HG03280 (cell line): ENCODE data around the gene RSRP1.
"Not testable (repeated sequence)": the region's sequence is repeated elsewhere in the genome, so short reads cannot be mapped to it uniquely, and the experiment has no call there.

Experiments
- ATAC-seq: cut with Tn5 transposase; IDR thresholded peaks from one replicate; pipeline ENCODE4 v1.9.1; 2021; ENCODE audit warnings: mild to moderate bottlenecking, moderate library complexity; ENCODE audit not compliant: unreplicated experiment

The RSRP1 gene

GRCh38 chr1:25259813-25260212, 12.6 kb upstream of the RSRP1 start:
- not testable (repeated sequence) for ATAC-seq

- ATAC-seq: no peak
These were observed 9.9 kb upstream of the RSRP1 start for GRCh38 chr1:25257196-25257595.

DNA sequence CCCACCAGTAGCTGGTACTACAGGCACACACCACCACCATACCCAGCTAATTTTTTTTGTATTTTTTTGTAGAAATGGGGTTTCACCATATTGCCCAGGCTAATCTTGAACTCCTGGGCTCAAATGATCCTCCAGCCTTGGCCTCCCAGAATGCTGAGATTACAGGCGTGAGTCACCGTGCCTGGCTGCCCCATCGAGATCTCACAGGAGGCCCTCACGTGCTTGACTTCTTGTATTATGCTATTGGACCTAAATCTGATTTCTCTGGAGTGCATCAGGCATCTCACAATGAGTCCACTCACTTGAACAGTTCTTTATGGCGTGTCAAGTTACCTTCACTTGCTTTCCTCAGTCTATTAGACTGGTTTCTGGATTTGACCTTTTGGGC, 9.3 kb upstream of the RSRP1 start:
- ATAC-seq: no peak

GRCh38 chr1:25255706-25256577, 8.7 kb upstream of the RSRP1 start:
- ATAC-seq: no peak

DNA sequence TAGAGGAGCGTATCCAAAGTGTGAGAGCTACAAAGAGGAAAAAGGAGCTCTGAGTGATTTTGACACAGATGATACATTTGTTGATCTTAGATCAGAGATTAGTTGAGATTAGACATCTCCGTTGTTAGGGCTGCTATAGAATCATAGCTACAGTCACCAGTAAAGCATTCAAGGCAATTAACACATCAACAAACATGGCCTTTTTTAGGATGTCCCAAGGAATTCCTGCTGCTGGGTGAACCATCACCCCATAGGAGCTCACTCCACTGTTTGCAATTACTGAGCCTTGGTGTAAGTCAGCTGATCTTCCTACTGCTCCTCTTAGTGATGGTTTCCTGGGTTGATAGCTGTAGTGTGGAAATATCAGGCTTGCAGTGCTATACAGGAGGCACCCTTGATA, 6.7 kb upstream of the RSRP1 start:
- no peak for ATAC-seq

DNA sequence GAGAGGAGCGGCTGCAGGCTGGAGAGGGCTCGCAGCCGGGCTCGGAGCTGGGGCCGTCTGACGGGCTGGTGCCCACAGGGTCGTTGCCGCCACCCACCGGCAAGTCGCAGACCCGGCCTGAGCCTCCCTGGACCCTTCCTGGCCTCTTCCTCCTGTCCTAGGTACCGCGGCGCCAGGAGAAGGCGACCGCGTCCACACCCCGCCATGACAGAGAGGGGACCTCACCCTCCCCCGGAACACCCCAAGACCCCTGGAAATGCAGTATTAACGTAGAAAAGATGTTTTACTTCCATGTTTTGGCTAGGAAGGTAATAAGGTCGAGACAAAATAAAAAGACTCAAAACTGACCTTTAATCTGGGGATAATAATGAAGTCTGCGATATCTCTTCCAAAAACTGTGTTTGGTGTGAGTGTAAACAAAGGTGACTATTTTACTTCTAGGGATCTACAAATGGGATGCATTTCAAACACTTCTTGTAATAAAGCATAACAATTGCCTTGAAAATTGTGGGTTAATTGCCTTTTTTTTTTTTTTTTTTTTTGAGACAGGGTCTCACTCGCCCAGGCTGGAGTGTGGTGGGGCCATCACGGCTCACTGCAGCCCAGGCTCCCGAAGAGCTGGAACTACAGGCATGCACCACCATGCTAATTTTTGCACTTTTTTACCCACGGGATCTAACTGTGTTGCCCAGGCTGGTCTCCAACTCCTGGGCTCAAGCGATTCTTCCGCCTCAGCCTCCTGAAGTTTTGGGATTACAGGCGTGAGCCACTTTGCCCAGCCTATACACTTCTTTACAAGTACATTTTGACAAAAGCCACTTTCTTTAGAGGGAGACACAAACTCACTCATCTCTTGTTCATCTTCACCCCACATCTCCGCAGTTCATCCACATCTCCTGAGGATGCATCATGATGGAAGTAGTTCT, 838 bp upstream of the RSRP1 start:
- ATAC-seq: peak; percentile 40

- no peak for ATAC-seq
These were observed 642 bp downstream of the RSRP1 start for GRCh38 chr1:25246600-25247023.

DNA sequence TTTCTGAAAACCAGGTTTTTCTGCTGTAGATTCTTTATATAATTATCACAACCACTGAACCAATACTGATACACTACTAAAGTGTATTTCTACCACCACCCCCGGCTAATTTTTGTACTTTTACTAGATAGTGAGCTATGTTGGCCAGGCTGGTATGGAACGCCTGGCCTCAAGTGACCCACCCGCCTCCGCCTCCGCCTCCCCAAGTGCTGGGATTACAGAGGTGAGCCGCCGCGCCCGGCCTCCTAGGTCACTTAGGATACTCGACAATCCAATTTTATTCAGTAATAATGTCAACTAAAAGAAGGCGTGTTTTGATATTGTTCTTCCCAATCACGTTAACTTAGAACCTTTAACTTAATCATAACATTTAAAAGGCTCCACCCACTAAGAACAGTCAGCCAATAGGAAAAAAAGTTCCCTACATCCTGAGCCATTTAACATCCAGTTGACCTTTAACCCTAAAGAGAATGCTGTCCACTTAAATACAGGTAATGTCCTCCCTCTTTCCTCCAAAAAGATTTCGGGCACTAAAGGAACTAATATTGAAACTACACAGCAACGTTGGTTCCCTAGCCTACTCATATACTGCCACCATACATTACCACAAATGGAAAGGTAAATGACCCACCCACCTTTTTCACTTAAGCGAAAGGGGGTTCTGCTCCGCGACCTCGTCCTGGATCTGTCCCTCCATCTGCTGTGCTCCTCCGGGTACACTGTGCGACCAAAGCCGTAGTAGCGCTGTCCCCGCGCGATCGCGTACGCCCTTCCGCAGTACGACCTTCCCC, 1.2 kb downstream of the RSRP1 start:
- no peak for ATAC-seq

GRCh38 chr1:25245393-25245792, 1.9 kb downstream of the RSRP1 start:
- ATAC-seq: no peak

- no peak for ATAC-seq
These were observed 3.3 kb downstream of the RSRP1 start for GRCh38 chr1:25243907-25244306.

DNA sequence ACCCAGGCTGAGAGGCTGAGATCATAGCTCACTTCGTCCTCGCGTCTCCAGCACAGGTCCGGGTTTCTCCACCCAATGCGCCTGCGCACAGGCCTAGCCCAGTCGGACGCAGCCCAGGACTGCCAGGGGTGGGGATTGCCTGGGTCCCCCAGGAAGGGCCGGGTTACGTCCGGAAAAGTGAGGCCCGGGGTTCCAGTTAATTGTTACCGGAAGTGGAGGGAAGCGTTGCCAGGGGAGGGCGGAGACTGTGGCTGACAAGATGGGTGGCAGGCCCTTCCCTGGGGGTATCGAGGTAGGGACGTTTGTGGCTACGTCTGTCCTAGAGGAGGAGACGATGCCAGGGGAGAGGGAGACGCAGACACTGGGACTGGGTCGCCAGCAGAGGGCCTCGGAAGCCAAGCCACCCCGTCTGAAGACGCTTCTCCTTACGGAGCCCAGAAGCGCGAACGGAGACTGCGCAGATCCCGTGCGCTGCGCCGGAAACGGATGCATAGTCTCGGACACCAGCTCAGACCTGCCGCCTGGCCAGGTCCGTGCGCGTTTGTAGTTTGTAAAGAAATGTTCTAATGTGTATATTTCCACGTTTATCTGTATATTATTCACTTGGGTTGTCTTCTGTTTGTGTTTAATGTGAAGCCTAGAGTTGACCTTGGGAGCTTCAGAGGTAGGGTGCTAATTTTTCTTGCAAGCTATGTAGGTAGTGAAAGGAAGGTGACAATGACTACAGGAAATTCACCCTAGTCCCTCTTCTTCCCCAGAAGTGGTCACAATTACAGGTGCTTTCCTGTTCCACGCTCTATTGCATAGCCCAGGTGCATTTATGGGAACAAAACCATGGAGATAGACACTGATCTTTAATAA, 7.3 kb downstream of the RSRP1 start:
- ATAC-seq: peak; percentile 71

- ATAC-seq: no peak
These were observed 9.2 kb downstream of the RSRP1 start for GRCh38 chr1:25238046-25238445.

DNA sequence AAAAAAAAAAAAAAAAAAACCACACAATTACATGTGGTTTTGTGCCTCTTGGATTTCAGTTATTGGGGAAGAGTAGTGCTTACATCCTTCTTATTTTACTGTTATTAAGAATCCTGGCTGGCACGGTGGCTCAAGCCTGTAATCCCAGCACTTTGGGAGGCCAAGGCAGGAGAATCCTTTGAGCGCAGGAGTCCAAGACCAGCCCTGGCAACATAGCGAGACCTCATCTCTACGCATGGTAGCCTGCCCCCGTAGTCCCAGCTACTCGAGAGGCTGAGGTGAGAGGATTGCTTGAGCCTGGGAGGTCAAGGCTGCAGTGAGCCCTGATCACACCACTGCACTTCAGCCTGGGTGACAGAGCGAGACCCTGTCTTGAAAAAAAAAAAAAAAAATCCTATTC, 11.0 kb downstream of the RSRP1 start:
- not testable (repeated sequence) for ATAC-seq

GRCh38 chr1:25235411-25235810, 11.8 kb downstream of the RSRP1 start:
- ATAC-seq: not testable (repeated sequence)

GRCh38 chr1:25232866-25233784, 14.1 kb downstream of the RSRP1 start:
- ATAC-seq: peak; percentile 57

DNA sequence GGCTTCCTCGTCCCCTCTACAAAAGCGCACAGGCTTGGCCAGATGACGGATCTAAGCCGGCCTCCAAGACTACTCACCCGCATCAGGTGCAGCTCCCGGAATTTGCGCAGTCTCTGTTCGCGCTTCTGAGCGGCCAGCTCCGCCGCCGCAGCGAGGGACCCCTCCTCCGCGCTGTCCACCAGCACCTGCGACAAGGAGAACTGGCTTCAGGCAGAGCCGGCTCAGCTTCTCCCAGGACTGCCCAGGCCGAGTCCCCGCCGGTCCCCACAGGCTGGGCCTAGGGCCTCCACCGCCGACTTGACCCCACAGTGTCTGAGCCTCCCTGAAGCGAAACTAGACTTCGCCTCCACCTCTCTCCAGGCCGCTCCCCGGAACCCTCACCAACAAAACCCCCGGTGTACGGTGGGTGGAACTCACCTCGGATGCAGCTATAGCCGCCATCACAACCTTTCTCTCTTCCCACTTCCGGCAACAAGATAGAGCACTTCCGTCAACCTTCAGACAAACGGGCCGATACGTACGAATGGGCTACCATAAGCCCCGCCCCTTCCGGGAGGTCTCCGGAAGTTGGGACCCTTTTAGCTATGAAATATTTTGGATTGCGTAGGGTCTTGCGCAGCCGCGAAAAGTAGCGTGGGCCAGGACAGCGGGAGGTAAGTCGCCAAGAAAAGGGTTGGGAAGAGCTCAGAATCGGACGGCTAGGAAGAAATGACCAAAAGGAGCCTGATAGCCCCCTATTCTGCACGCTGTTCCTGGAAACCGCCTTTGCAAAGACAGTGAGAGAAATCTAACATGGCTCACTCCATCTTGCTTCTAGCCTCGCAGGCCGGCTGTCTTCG, 15.0 kb downstream of the RSRP1 start, which contains the start of gene SYF2:
TSS of gene SYF2 (minus strand) at position 476 of the 839 bp plus-strand sequence. CDS start at position 441, 35 bp downstream.
- ATAC-seq: peak; percentile 82

- ATAC-seq: no peak
These were observed 23.8 kb downstream of the RSRP1 start for GRCh38 chr1:25223471-25223870.

- no peak for ATAC-seq
These were observed 24.6 kb downstream of the RSRP1 start for GRCh38 chr1:25222606-25223005.
